Epithelial cell of esophagus (primary cell): ENCODE results near the gene CSK.
A peak's percentile ranks its signal among the peaks of the same experiment; 100 is the strongest.

Experiments used
- DNase-seq: peaks from one replicate; pipeline ENCODE4 v3.0.0; 2010; ENCODE audit warnings: low read depth
- H3K4me3 ChIP-seq: 2 replicates; pipeline ENCODE4 v1.5.1; 2011; ENCODE audit warnings: mild to moderate bottlenecking, low read length, control low read depth
- TF ChIP-seq, protein P1 (sequence below): IDR thresholded peaks from 2 replicates; pipeline ENCODE4 v1.5.1; 2011; ENCODE audit warnings: low read depth, mild to moderate bottlenecking, low read length, control low read depth, inconsistent platforms; ENCODE audit not compliant: insufficient read depth; ENCODE audit errors: missing control alignments

The CSK gene

DNA sequence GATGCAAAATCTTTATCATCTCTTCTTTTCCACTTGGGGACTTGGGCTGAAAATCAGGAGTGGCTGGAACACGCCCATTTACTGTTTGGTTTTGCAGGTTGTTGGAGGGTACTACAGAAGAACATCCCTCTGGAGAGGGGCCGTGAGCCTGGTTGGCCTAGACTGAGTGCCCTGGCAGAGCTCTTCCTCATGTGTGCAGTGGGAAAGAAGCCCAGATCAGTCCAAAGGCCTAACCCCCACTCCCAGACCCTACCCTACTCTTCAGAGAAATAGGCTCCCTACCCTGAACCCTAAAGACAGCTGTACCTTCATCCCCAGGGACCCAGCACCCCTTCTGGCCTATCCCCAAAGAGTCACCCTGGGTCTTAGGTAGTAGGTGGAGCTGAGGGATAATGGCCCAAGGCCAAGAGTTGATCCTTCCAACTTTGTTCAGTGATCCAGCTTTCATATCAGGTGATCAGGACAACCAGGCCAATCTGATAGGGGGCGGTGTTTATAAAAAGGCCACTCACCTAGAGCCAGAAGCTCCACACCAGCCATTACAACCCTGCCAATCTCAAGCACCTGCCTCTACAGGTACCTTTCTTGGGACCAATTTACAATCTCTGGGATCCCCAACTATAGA is 33.4 kb upstream of the CSK start, which contains the start of gene CYP1A2:
Gene CYP1A2 (plus strand): TSS at position 524 of the 625 bp plus-strand sequence. CDS start 894 bp downstream, outside the sequence.
- no peak within 1 kb of the TSS for H3K4me3 ChIP-seq
- TF ChIP-seq, protein P1, sequence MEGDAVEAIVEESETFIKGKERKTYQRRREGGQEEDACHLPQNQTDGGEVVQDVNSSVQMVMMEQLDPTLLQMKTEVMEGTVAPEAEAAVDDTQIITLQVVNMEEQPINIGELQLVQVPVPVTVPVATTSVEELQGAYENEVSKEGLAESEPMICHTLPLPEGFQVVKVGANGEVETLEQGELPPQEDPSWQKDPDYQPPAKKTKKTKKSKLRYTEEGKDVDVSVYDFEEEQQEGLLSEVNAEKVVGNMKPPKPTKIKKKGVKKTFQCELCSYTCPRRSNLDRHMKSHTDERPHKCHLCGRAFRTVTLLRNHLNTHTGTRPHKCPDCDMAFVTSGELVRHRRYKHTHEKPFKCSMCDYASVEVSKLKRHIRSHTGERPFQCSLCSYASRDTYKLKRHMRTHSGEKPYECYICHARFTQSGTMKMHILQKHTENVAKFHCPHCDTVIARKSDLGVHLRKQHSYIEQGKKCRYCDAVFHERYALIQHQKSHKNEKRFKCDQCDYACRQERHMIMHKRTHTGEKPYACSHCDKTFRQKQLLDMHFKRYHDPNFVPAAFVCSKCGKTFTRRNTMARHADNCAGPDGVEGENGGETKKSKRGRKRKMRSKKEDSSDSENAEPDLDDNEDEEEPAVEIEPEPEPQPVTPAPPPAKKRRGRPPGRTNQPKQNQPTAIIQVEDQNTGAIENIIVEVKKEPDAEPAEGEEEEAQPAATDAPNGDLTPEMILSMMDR = no peak
- DNase-seq = no peak

GRCh38 chr15:74749832-74750231 is 32.0 kb upstream of the CSK start:
- DNase-seq = no peak
- no peak overlapping the region for H3K4me3 ChIP-seq
- TF ChIP-seq, protein P1 = no peak

- no peak for DNase-seq
- TF ChIP-seq, protein P1 = no peak
These were observed 31.1 kb upstream of the CSK start for GRCh38 chr15:74750751-74751150.

DNA sequence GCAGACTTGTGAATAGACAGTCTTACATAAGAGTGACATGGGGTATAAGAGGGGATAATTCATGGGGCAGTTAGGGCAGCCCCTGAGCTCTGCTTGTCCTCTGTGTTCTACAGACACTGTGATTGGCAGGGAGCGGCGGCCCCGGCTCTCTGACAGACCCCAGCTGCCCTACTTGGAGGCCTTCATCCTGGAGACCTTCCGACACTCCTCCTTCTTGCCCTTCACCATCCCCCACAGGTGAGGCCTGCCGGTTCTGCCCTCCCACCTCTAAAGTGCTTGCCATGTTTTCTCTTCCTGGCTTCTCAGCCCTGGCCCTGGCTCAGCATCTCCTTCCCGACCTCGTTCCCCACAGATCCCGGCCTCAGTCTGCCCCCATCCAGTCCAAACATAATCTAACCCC is 29.9 kb upstream of the CSK start:
- H3K4me3 ChIP-seq = no peak overlapping the region
- no peak for DNase-seq
- TF ChIP-seq, protein P1 = no peak

More at GRCh38 chr15:74750751-74751150, 31.1 kb upstream of the CSK start:
- H3K4me3 ChIP-seq = no peak overlapping the region

- TF ChIP-seq, protein P1 = no peak
- H3K4me3 ChIP-seq = no peak overlapping the region
- peak; percentile 78 for DNase-seq
These were observed 29.3 kb upstream of the CSK start for GRCh38 chr15:74752531-74752930.

DNA sequence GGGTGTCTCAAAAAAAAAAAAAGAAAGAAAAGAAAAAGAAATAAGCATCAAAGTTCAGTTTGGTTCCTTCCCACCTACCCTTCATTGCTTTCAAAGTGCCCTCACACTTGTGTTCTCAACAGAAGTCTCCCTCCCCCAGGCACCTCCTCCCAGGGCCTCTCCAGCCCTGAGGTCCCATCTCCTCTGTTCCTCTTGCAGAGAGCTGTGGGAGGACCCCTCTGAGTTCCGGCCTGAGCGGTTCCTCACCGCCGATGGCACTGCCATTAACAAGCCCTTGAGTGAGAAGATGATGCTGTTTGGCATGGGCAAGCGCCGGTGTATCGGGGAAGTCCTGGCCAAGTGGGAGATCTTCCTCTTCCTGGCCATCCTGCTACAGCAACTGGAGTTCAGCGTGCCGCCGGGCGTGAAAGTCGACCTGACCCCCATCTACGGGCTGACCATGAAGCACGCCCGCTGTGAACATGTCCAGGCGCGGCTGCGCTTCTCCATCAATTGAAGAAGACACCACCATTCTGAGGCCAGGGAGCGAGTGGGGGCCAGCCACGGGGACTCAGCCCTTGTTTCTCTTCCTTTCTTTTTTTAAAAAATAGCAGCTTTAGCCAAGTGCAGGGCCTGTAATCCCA is 27.2 kb upstream of the CSK start:
- DNase-seq = no peak
- no peak overlapping the region for H3K4me3 ChIP-seq
- TF ChIP-seq, protein P1 = no peak
